CD14-positive monocyte (primary cell): ENCODE measurements around the gene ITLN1. TPM values are rescaled to one million over a fixed set of nuclear protein-coding genes. Genes with fewer than 3 reads are reported as not detected.
"Not testable (repeated sequence)": the region's sequence is repeated elsewhere in the genome, so short reads cannot be mapped to it uniquely, and the experiment has no call there.

ENCODE experiments used
- DNase-seq, 3 donors: peaks; one replicate each; pipeline ENCODE4 v3.0.0-alpha.2; 2011 to 2022
- H2AFZ ChIP-seq: 2 replicates; pipeline ENCODE4 v1.6.0; 2012; ENCODE audit warnings: mild to moderate bottlenecking, low read depth, low read length, inconsistent platforms; ENCODE audit not compliant: insufficient read depth, poor library complexity, severe bottlenecking
- H3K27ac ChIP-seq, 2 donors: 1 replicate in 1 of 2; 2 replicates in 1 of 2; pipeline ENCODE4 v1.5.1; 2012 to 2013; ENCODE audit warnings: low read length in 2 of 2, control low read depth in 1 of 2, inconsistent platforms in 1 of 2, low read depth in 1 of 2, mild to moderate bottlenecking in 1 of 2
- H3K27me3 ChIP-seq, 2 donors: one replicate each; pipeline versions ENCODE4 v1.6.0 to v1.6.1; 2011 to 2013; ENCODE audit warnings: low read length in 2 of 2; ENCODE audit not compliant: control insufficient read depth in 2 of 2, insufficient read depth in 2 of 2
- H3K36me3 ChIP-seq, 2 donors: replicated peaks in 1 of 2; 1 replicate in 1 of 2; 2 replicates in 1 of 2; pipeline versions ENCODE4 v1.5.1 to v1.6.1; 2012 to 2013; ENCODE audit warnings: low read length in 2 of 2, control low read depth in 1 of 2, inconsistent platforms in 1 of 2, mild to moderate bottlenecking in 1 of 2; ENCODE audit not compliant: insufficient read depth in 2 of 2, control insufficient read depth in 1 of 2
- H3K4me1 ChIP-seq, 2 donors: 1 replicate in 1 of 2; 2 replicates in 1 of 2; pipeline versions ENCODE4 v1.5.1 to v1.6.1; 2012 to 2013; ENCODE audit warnings: low read length in 2 of 2, control low read depth in 1 of 2, inconsistent platforms in 1 of 2, mild to moderate bottlenecking in 1 of 2, moderate library complexity in 1 of 2; ENCODE audit not compliant: insufficient read depth in 2 of 2, control insufficient read depth in 1 of 2
- H3K4me2 ChIP-seq: replicated peaks from 2 replicates; pipeline ENCODE3; 2012; ENCODE audit warnings: low read length, moderate library complexity, mild to moderate bottlenecking; ENCODE audit not compliant: poor library complexity, severe bottlenecking; ENCODE audit errors: extremely low read depth
- H3K4me3 ChIP-seq, 3 experiments: fragments of 200-600 bp in 1 of 3; sonication (generic) in 1 of 3; replicated peaks in 1 of 3; 1 replicate in 2 of 3; 2 replicates in 1 of 3; pipeline ENCODE4 v1.5.1; 2011 to 2013; ENCODE audit warnings: low read length in 3 of 3, mild to moderate bottlenecking in 3 of 3, control low read depth in 2 of 3, low read depth in 2 of 3, inconsistent platforms in 1 of 3, moderate library complexity in 1 of 3
- H3K79me2 ChIP-seq: 2 replicates; pipeline ENCODE4 v1.6.0; 2012; ENCODE audit warnings: mild to moderate bottlenecking, control low read depth, inconsistent platforms, low read length, moderate library complexity; ENCODE audit not compliant: insufficient read depth
- H3K9ac ChIP-seq: 2 replicates; pipeline ENCODE4 v1.6.0; 2017; ENCODE audit warnings: low read length, mild to moderate bottlenecking; ENCODE audit not compliant: insufficient read depth, poor library complexity, severe bottlenecking
- H3K9me3 ChIP-seq, 2 donors: replicated peaks in 1 of 2; 1 replicate in 1 of 2; 2 replicates in 1 of 2; pipeline versions ENCODE4 v1.5.1 to v1.6.1; 2012 to 2013; ENCODE audit warnings: low read length in 2 of 2, control low read depth in 1 of 2; ENCODE audit not compliant: control insufficient read depth in 1 of 2, insufficient read depth in 1 of 2
- H4K20me1 ChIP-seq: 2 replicates; pipeline ENCODE4 v1.6.0; 2012; ENCODE audit warnings: mild to moderate bottlenecking, low read length, control low read depth, moderate library complexity; ENCODE audit not compliant: insufficient read depth
- H3K27ac Mint-ChIP-seq, 7 donors: one replicate each; pipeline ENCODE4 v1.8.0; 2020; ENCODE audit warnings: mild to moderate bottlenecking in 7 of 7, mixed read lengths in 7 of 7, moderate library complexity in 6 of 7, inconsistent platforms in 2 of 7
- H3K27me3 Mint-ChIP-seq, 3 donors: one replicate each; pipeline ENCODE4 v1.8.0; 2021 to 2022; ENCODE audit warnings: low read depth in 3 of 3, mild to moderate bottlenecking in 3 of 3, mixed read lengths in 3 of 3, moderate library complexity in 3 of 3, inconsistent platforms in 1 of 3
- H3K36me3 Mint-ChIP-seq, 2 donors: one replicate each; pipeline ENCODE4 v1.8.0; 2020; ENCODE audit warnings: mixed read lengths in 2 of 2, inconsistent platforms in 1 of 2, mild to moderate bottlenecking in 1 of 2
- H3K4me1 Mint-ChIP-seq: one replicate; pipeline ENCODE4 v1.8.0; 2020; ENCODE audit warnings: mild to moderate bottlenecking, mixed read lengths
- H3K4me3 Mint-ChIP-seq, 2 donors: one replicate each; pipeline ENCODE4 v1.8.0; 2020; ENCODE audit warnings: mild to moderate bottlenecking in 2 of 2, mixed read lengths in 2 of 2, moderate library complexity in 1 of 2
- H3K9me3 Mint-ChIP-seq, 7 donors: one replicate each; pipeline ENCODE4 v1.8.0; 2020 to 2022; ENCODE audit warnings: mixed read lengths in 7 of 7, mild to moderate bottlenecking in 6 of 7, moderate library complexity in 6 of 7, inconsistent platforms in 2 of 7
- WGBS: methylation state at CpG from one replicate; pipeline ENCODE4 v1.1.5; 2013; ENCODE audit warnings: missing lambda C conversion rate; ENCODE audit not compliant: insufficient coverage; 5-methylcytosine and 5-hydroxymethylcytosine counted together
- intact Hi-C, 2 donors: fragments of 100-400 bp; cut with micrococcal nuclease; formaldehyde crosslinking; loops; one replicate each; pipeline versions ENCODE4 v1.15.0 to v1.15.1; 2023
- polyA plus RNA-seq, 3 donors: library from polyadenylated mRNA; depleted of rRNA in 1 of 3; unstranded in 2 of 3; stranded (reverse) in 1 of 3; fragments of 300-500 nt in 2 of 3; fragments of >200 nt in 1 of 3; fragmentation: Illumina TruSeq in 2 of 3; gene quantifications; 1 replicate in 2 of 3; 2 replicates in 1 of 3; pipeline ENCODE4 v1.2.3, GENCODE V29; 2012 to 2021
- TF ChIP-seq, protein P1 (sequence below): fragments of 200-600 bp; IDR thresholded peaks from one replicate; pipeline ENCODE4 v1.8.0; 2022; ENCODE audit warnings: antibody characterized with exemption, mild to moderate bottlenecking

ITLN1 gene
- polyA plus RNA-seq, 3 donors: 1.2 to 1.6 (median 1.3) TPM

DNA sequence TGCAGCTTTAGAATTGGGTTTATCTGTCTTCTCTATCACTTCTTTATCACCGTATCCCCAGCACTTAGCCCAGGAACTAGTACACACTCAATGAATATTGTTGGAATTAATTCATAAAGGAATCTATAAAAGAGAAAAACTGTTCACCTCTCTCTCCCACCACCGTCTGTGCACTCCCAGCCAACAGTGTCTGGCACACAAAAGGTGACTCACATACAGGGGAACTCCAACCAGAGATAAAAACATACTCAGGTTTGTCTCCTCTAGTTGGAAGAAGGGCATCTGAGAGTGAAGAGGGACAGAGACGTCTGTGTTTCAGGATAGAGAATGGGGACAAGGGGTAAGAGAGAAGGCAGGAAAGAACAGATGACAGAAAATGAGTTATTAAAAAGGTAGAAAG lies 10.0 kb downstream of the ITLN1 start:
- Histone ChIP-seq H3K4me2 (no peak overlapping the region), H3K9me3 (no peaks in the 10 kb centered on the region), H3K4me3 (no peak overlapping the region), H2AFZ (no peak overlapping the region), H4K20me1 (no peaks in the 10 kb centered on the region), H3K4me1 (peaks cover 38% of the 10 kb centered on the region in 2 donors), H3K36me3 (no peaks in the 10 kb centered on the region), H3K27ac (peak overlapping the region; percentile 62 to 63), H3K79me2 (no peaks in the 10 kb centered on the region), H3K9ac (no peak overlapping the region), H3K27me3 (no peaks in the 10 kb centered on the region)
- Mint-ChIP-seq H3K27ac (peak overlapping the region; percentile 72 to 96 (median 90)), H3K9me3 (peaks cover 0 to 3% (median 0%) of the 10 kb centered on the region in 7 donors), H3K36me3 (no peaks in the 10 kb centered on the region), H3K4me1 (peaks cover 43% of the 10 kb centered on the region), H3K27me3 (peaks cover 0 to 4% (median 0%) of the 10 kb centered on the region in 3 donors), H3K4me3 (no peak overlapping the region)
- WGBS: 100% methylated on average over 1 of the region's 3 CpGs
- TF ChIP-seq, protein P1, sequence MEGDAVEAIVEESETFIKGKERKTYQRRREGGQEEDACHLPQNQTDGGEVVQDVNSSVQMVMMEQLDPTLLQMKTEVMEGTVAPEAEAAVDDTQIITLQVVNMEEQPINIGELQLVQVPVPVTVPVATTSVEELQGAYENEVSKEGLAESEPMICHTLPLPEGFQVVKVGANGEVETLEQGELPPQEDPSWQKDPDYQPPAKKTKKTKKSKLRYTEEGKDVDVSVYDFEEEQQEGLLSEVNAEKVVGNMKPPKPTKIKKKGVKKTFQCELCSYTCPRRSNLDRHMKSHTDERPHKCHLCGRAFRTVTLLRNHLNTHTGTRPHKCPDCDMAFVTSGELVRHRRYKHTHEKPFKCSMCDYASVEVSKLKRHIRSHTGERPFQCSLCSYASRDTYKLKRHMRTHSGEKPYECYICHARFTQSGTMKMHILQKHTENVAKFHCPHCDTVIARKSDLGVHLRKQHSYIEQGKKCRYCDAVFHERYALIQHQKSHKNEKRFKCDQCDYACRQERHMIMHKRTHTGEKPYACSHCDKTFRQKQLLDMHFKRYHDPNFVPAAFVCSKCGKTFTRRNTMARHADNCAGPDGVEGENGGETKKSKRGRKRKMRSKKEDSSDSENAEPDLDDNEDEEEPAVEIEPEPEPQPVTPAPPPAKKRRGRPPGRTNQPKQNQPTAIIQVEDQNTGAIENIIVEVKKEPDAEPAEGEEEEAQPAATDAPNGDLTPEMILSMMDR: no peak
- DNase-seq: peak in 1 of 3 donors; percentile 57
- intact Hi-C loops: no loop called here

DNA sequence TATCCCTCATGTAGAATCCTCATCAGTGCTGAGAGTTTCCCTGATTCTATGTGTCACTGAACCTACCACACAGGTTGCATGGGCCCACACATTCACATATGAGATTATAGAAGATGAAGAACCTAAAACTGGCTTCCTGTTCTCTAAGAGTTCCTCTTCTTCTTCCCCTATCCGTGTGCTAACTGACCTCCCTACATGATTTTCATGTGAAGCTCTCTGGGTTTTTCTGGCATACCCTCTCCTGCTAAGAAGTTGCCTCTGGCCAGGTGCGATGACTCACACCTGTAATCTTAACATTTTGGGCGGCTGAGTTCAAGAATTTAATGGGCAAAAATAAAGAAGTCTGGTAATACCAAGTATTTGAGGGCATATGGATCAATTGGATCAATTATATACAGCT lies 16.8 kb downstream of the ITLN1 start:
- peak overlapping the region; percentile 44 to 96 (median 86) for H3K27ac Mint-ChIP-seq
- no peaks in the 10 kb centered on the region for H3K9me3 ChIP-seq
- H3K79me2 ChIP-seq: no peaks in the 10 kb centered on the region
- H3K36me3 ChIP-seq: no peaks in the 10 kb centered on the region
- peaks cover 54 to 57% of the 10 kb centered on the region in 2 donors for H3K4me1 ChIP-seq
- peaks cover 0 to 2% (median 0%) of the 10 kb centered on the region in 7 donors for H3K9me3 Mint-ChIP-seq
- H3K36me3 Mint-ChIP-seq: no peaks in the 10 kb centered on the region
- intact Hi-C loops: loop anchor here in 1 of 2 donors (10.0 kb wide), 1 partner anchor 183 kb away; no protein-coding TSS in a partner anchor
- TF ChIP-seq, protein P1: no peak
- no peak overlapping the region for H2AFZ ChIP-seq
- no peak overlapping the region for H3K9ac ChIP-seq
- H3K27me3 Mint-ChIP-seq: peaks cover 0 to 3% (median 0%) of the 10 kb centered on the region in 3 donors
- no peaks in the 10 kb centered on the region for H3K27me3 ChIP-seq
- no peak overlapping the region for H3K4me3 ChIP-seq
- 0% methylated on average over 1 of the region's 3 CpGs for WGBS
- H3K4me2 ChIP-seq: peak overlapping the region; percentile 14
- DNase-seq: peak; percentile 52 to 85 (median 81)
- peak overlapping the region in 1 of 2 donors; percentile 76 for H3K27ac ChIP-seq
- H3K4me3 Mint-ChIP-seq: peak overlapping the region in 1 of 2 donors; percentile 42
- H4K20me1 ChIP-seq: no peaks in the 10 kb centered on the region
- H3K4me1 Mint-ChIP-seq: peaks cover 68% of the 10 kb centered on the region

- H3K4me3 Mint-ChIP-seq, H3K4me3 ChIP-seq, H3K9ac ChIP-seq, H3K79me2 ChIP-seq, H2AFZ ChIP-seq, H3K27me3 Mint-ChIP-seq, H3K9me3 ChIP-seq, H3K36me3 Mint-ChIP-seq, H3K36me3 ChIP-seq, H3K9me3 Mint-ChIP-seq, H4K20me1 ChIP-seq, H3K27me3 ChIP-seq: not testable (repeated sequence)
- Mint-ChIP-seq H3K4me1 (peaks cover 73% of the 10 kb centered on the region), H3K27ac (peak overlapping the region; percentile 44 to 96 (median 86))
- H3K27ac ChIP-seq: peak overlapping the region; percentile 19 to 76
- intact Hi-C loops: loop anchor here in 1 of 2 donors (10.0 kb wide), 1 partner anchor 183 kb away; no protein-coding TSS in a partner anchor
- peaks cover 59 to 62% of the 10 kb centered on the region in 2 donors for H3K4me1 ChIP-seq
- WGBS: no CpG with 5 or more reads among the region's 4 CpGs
- peak overlapping the region; percentile 14 for H3K4me2 ChIP-seq
- DNase-seq: peak; percentile 52 to 87 (median 74)
Measured at GRCh38 chr1:160867651-160868050, 17.3 kb downstream of the ITLN1 start.
